CD4-positive, alpha-beta T cell (primary cell): ENCODE results near the gene PCNX3. TPM values are rescaled to one million over a fixed set of nuclear protein-coding genes. Genes with fewer than 3 reads are reported as not detected.

Experiments used
- ATAC-seq: fragments of 200-7000 bp; cut with Tn5 transposase; one replicate; pipeline ENCODE4 v1.10.0; 2022; ENCODE audit warnings: mild to moderate bottlenecking; ENCODE audit not compliant: poor library complexity
- CTCF ChIA-PET: fragments of 350-600 bp; sonication (Branson Sonifier 250); formaldehyde crosslinking; loops from one replicate; lab custom pipeline; 2021; ENCODE audit warnings: antibody characterized with exemption, inconsistent platforms; lab: Charles Lee
- POLR2A ChIA-PET: fragments of 350-600 bp; sonication (Branson Sonifier 250); formaldehyde crosslinking; loops from one replicate; lab custom pipeline; 2021; ENCODE audit warnings: antibody characterized with exemption, inconsistent platforms; lab: Charles Lee
- DNase-seq, 14 experiments: peaks; one replicate each; pipeline ENCODE4 v3.0.0-alpha.2; 2013 to 2020; ENCODE audit warnings: mixed read lengths in 2 of 14
- H3K27ac ChIP-seq, 2 donors: one replicate each; pipeline versions ENCODE4 v1.5.1 to v1.7.0; 2013; ENCODE audit warnings: low read length in 2 of 2, low read depth in 1 of 2, mild to moderate bottlenecking in 1 of 2
- H3K27me3 ChIP-seq, 2 experiments: 1 replicate in 1 of 2; 2 replicates in 1 of 2; pipeline versions ENCODE4 v1.6.1 to v1.7.0; 2013; ENCODE audit warnings: low read length in 2 of 2, control low read depth in 1 of 2, mild to moderate bottlenecking in 1 of 2, moderate library complexity in 1 of 2; ENCODE audit not compliant: insufficient read depth in 2 of 2, control insufficient read depth in 1 of 2
- H3K36me3 ChIP-seq: one replicate; pipeline ENCODE4 v1.6.1; 2013; ENCODE audit warnings: low read length, control low read depth; ENCODE audit not compliant: insufficient read depth
- H3K4me1 ChIP-seq: one replicate; pipeline ENCODE4 v1.6.1; 2013; ENCODE audit warnings: low read length, control low read depth; ENCODE audit not compliant: insufficient read depth
- H3K4me3 ChIP-seq: one replicate; pipeline ENCODE4 v1.5.1; 2013; ENCODE audit warnings: mild to moderate bottlenecking, low read length, moderate library complexity
- H3K9me3 ChIP-seq, 2 experiments: 1 replicate in 1 of 2; 2 replicates in 1 of 2; pipeline versions ENCODE4 v1.6.1 to v1.7.0; 2013; ENCODE audit warnings: low read length in 2 of 2, mild to moderate bottlenecking in 2 of 2, control low read depth in 1 of 2, moderate library complexity in 1 of 2; ENCODE audit not compliant: control insufficient read depth in 1 of 2, insufficient read depth in 1 of 2
- H3K27ac Mint-ChIP-seq: one replicate; pipeline ENCODE4 v1.8.0; 2020; ENCODE audit warnings: mixed read lengths
- H3K27me3 Mint-ChIP-seq: one replicate; pipeline ENCODE4 v1.8.0; 2021; ENCODE audit warnings: mixed read lengths
- H3K36me3 Mint-ChIP-seq: one replicate; pipeline ENCODE4 v1.8.0; 2021; ENCODE audit warnings: low read depth, mixed read lengths
- H3K4me1 Mint-ChIP-seq: one replicate; pipeline ENCODE4 v1.8.0; 2021; ENCODE audit warnings: low read depth, mixed read lengths
- H3K4me3 Mint-ChIP-seq: one replicate; pipeline ENCODE4 v1.8.0; 2020; ENCODE audit warnings: mild to moderate bottlenecking, mixed read lengths
- H3K9me3 Mint-ChIP-seq: one replicate; pipeline ENCODE4 v1.8.0; 2020; ENCODE audit warnings: mixed read lengths
- intact Hi-C, 2 experiments: fragments of 100-400 bp; cut with DNase I in 1 of 2; cut with micrococcal nuclease in 1 of 2; formaldehyde crosslinking; loops; one replicate each; pipeline versions ENCODE4 v1.15.1 to v1.9.0; 2023 to 2025; cut with DNase I, micrococcal nuclease
- total RNA-seq, 174 experiments: library from RNA in 2 of 174; stranded (reverse) in 2 of 174; gene quantifications; one replicate each; pipeline ENCODE4 v1.2.3 and lab custom pipeline; 2021 to 2026
- TF ChIP-seq, protein P1 (sequence below): fragments of 200-600 bp; IDR thresholded peaks from one replicate; pipeline ENCODE4 v1.8.0; 2022; ENCODE audit warnings: antibody characterized with exemption, mild to moderate bottlenecking

The PCNX3 gene
- total RNA-seq, 2 experiments from 2014 or later: 37.3 to 40.5 TPM

DNA sequence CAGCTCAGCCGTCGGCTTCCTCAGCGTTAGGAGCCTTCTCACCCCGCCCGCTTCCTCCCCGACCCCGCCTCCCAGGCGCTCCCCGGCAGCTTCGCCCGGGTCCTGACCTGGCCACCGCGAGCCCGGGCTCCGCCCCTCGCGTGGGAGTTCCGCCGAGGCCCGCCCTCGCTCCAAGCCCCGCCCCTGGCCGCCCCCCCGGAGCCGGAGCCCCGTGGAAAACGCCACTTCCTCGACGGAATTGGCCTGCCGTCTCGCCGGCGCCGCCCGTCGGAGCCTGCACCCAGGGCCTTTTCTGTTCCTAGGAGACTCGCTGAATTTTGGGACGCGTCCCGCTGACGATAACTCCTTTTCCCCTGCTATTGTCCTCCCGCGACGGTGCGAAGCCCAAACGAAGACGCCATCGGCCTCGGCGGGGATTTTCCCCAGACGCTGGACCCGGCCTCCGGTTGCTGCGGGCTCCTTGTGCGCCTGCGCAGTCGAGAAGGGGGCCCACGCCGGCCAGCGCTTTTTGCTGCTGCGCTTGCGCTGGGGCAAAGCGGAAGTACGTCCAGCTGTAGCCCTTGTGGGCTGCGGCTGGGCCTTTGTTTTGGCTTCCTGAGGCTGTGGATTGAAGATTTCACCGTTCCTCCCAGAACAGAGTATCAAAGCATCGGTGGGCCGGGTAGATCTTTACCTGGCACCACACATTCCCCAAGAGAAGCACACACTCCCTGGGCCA is 37.1 kb downstream of the PCNX3 start:
- Mint-ChIP-seq H3K36me3 (peaks cover 91% of the 10 kb centered on the region), H3K4me1 (peaks cover 54% of the 10 kb centered on the region), H3K27me3 (no peaks in the 10 kb centered on the region), H3K27ac (peak overlapping the region; percentile 97), H3K9me3 (no peaks in the 10 kb centered on the region), H3K4me3 (peak overlapping the region; percentile 88)
- H3K27ac ChIP-seq: peak overlapping the region; percentile 95 to 99
- peak; percentile 75 for ATAC-seq
- peaks cover 60% of the 10 kb centered on the region for H3K4me1 ChIP-seq
- peak; percentile 92 to 99 (median 96) for DNase-seq
- peak overlapping the region; percentile 66 for H3K4me3 ChIP-seq
- H3K36me3 ChIP-seq: peaks cover 81% of the 10 kb centered on the region
- intact Hi-C loops: loop anchor here (1.0 to 5.0 kb wide), 5 partner anchors 10 to 110 kb away; partner anchors contain the start of genes PCNX3 (in 1 of the 2), RELA (in 1 of the 2) and SIPA1 (in 1 of the 2)
- no peaks in the 10 kb centered on the region for H3K27me3 ChIP-seq
- ChIA-PET CTCF (interaction anchor here (0.7 to 2.8 kb wide), 7 partner anchors 10 to 207 kb away, joined by 3 to 10 read pairs (median 4); partner anchors contain the start of genes MUS81, PCNX3, RELA and SIPA1), POLR2A (interaction anchor here (0.5 to 11.7 kb wide), 29 partner anchors 9 to 518 kb away, joined by 3 to 244 read pairs (median 6); partner anchors contain the start of genes CFL1, EHBP1L1, FAM89B and KAT5)
- H3K9me3 ChIP-seq: no peaks in the 10 kb centered on the region
- TF ChIP-seq, protein P1, sequence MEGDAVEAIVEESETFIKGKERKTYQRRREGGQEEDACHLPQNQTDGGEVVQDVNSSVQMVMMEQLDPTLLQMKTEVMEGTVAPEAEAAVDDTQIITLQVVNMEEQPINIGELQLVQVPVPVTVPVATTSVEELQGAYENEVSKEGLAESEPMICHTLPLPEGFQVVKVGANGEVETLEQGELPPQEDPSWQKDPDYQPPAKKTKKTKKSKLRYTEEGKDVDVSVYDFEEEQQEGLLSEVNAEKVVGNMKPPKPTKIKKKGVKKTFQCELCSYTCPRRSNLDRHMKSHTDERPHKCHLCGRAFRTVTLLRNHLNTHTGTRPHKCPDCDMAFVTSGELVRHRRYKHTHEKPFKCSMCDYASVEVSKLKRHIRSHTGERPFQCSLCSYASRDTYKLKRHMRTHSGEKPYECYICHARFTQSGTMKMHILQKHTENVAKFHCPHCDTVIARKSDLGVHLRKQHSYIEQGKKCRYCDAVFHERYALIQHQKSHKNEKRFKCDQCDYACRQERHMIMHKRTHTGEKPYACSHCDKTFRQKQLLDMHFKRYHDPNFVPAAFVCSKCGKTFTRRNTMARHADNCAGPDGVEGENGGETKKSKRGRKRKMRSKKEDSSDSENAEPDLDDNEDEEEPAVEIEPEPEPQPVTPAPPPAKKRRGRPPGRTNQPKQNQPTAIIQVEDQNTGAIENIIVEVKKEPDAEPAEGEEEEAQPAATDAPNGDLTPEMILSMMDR: no peak

DNA sequence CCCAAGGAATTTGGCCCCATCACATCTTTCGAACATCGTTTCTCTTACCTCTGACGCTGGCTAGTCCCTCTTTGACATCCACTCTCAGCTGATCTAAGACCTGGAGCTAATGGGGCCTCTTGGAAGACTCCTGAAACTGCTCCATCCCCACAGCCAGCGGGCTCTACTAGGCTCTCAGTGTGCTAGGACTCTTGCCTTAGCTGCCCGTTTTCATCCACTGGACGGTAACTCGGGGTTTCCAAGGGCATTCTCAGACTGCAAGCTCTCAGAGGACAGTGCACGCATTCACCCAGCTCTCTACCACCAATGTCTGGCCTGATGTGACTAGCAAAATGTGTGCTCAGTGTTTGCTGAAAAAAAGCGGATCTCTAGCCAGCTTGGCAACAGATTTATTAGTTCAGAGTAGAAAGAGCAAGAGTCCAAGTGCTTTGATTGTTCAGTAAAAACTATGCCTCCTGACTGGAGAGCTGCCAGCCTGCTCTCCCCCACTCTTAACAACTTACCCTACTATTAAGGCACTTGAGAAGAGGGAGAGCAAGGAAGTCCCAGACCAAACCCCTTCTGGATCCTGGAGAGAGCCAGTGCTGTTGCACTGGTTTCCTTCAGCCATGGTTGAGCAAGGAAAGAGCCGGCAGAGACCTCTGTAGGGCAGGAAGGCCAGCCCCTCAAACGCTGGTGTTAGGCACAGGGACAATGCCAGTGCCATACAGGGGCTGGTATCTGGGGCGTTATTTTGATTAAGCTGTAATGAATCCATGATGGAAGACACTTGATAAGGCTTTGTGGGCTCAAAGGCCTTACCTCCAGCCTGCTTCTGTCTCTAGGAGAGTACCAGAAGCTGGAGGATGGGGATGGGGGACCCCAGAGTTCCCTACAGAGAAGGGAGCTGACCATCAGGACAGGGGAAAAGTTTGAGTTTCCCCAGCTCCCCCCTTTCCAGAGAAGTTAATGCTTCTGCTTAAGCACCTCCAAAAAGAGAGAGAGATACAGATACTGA is 38.0 kb downstream of the PCNX3 start:
- H3K27ac ChIP-seq: peak overlapping the region; percentile 95 to 99
- POLR2A ChIA-PET: interaction anchor here (0.8 to 11.7 kb wide), 21 partner anchors 9 to 518 kb away, joined by 3 to 244 read pairs (median 9); partner anchors contain the start of genes CFL1, EHBP1L1, FAM89B and KAT5
- CTCF ChIA-PET: interaction anchor here (1.2 to 2.8 kb wide), 5 partner anchors 10 to 126 kb away, joined by 3 to 10 read pairs (median 5); partner anchors contain the start of genes RELA and SIPA1
- peaks cover 81% of the 10 kb centered on the region for H3K36me3 ChIP-seq
- TF ChIP-seq, protein P1: no peak
- peak overlapping the region; percentile 97 for H3K27ac Mint-ChIP-seq
- H3K27me3 ChIP-seq: no peaks in the 10 kb centered on the region
- intact Hi-C loops: loop anchor here (1.0 to 5.0 kb wide), 4 partner anchors 9 to 111 kb away; partner anchors contain the start of genes PCNX3 (in 1 of the 2) and RELA (in 1 of the 2)
- no peaks in the 10 kb centered on the region for H3K9me3 Mint-ChIP-seq
- H3K4me1 Mint-ChIP-seq: peaks cover 57% of the 10 kb centered on the region
- peaks cover 68% of the 10 kb centered on the region for H3K4me1 ChIP-seq
- no peaks in the 10 kb centered on the region for H3K9me3 ChIP-seq
- peak overlapping the region; percentile 66 for H3K4me3 ChIP-seq
- ATAC-seq (peak; percentile 0), DNase-seq (peak in 1 of 14 experiments; percentile 30)
- peaks cover 91% of the 10 kb centered on the region for H3K36me3 Mint-ChIP-seq
- no peaks in the 10 kb centered on the region for H3K27me3 Mint-ChIP-seq
- peak overlapping the region; percentile 88 for H3K4me3 Mint-ChIP-seq
